GM12891 (cell line): Measurements from ENCODE around the gene HCN3.
"Not testable (repeated sequence)": the region's sequence is repeated elsewhere in the genome, so short reads cannot be mapped to it uniquely, and the experiment has no call there.

ENCODE experiments used
- POLR2A ChIP-seq: IDR thresholded peaks from 2 replicates; pipeline ENCODE4 v1.6.1; 2011; ENCODE audit warnings: low read depth, low read length, control low read depth
- SPI1 ChIP-seq: IDR thresholded peaks from 2 replicates; pipeline ENCODE4 v1.6.1; 2011; ENCODE audit warnings: low read depth, low read length, control low read depth
- TAF1 ChIP-seq: IDR thresholded peaks from 2 replicates; pipeline ENCODE4 v1.6.1; 2011; ENCODE audit warnings: low read depth, low read length, control low read depth

DNA sequence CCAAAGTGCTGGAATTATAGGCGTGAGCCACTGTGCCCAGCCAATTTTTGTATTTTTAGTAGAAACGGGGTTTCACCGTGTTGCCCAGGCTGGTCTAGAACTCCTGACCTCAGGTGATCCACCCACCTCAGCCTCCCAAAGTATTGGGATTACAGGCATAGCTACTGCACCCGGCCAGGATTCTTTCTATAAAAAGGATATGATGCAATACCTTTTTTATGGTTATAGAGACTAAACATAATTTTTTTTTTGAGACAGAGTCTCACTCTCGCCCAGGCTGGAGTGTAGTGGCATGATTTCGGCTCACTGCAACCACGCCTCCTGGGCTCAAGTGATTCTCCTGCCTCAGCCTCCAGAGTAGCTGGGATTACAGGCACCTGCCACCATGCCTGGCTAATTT, 51.6 kb downstream of the HCN3 start:
- not testable (repeated sequence) for TF ChIP-seq TAF1, SPI1, POLR2A
